ENCODE measurements around the gene VIPR2. TPM values are rescaled to one million over a fixed set of nuclear protein-coding genes. Genes with fewer than 3 reads are reported as not detected.

The VIPR2 gene
- polyA plus RNA-seq, 1 experiment: not detected

GRCh38 chr7:159064816-159065510, 79.7 kb downstream of the VIPR2 start:
- TF ChIP-seq CTCF (IDR thresholded peaks at IDR 0.05; ENCODE audit: insufficient read depth, low read depth, low read length): no peak
- no peak for DNase-seq (ENCODE audit: low read depth)
- no peak overlapping the region for H3K4me3 ChIP-seq (ENCODE audit: low read depth, low read length)
- POLR2A ChIA-PET: no interaction called here
- no peaks in the 10 kb centered on the region for H3K36me3 ChIP-seq (ENCODE audit: control insufficient read depth, insufficient read depth, low read length)
- CTCF ChIA-PET: no interaction called here
- H3K27me3 ChIP-seq (ENCODE audit: control insufficient read depth, insufficient read depth, low read length): no peaks in the 10 kb centered on the region

- TF ChIP-seq CTCF (IDR thresholded peaks at IDR 0.05; ENCODE audit: insufficient read depth, low read depth, low read length): no peak
- H3K27me3 ChIP-seq (ENCODE audit: control insufficient read depth, insufficient read depth, low read length): no peaks in the 10 kb centered on the region
- no peak for DNase-seq (ENCODE audit: low read depth)
- POLR2A ChIA-PET: no interaction called here
- no peak overlapping the region for H3K4me3 ChIP-seq (ENCODE audit: low read depth, low read length)
- CTCF ChIA-PET: no interaction called here
- no peaks in the 10 kb centered on the region for H3K36me3 ChIP-seq (ENCODE audit: control insufficient read depth, insufficient read depth, low read length)
Observed at GRCh38 chr7:159064121-159064815, 80.4 kb downstream of the VIPR2 start.

- no peaks in the 10 kb centered on the region for H3K36me3 ChIP-seq (ENCODE audit: control insufficient read depth, insufficient read depth, low read length)
- no peak overlapping the region for H3K4me3 ChIP-seq (ENCODE audit: low read depth, low read length)
- ChIA-PET CTCF (no interaction called here), POLR2A (no interaction called here)
- H3K27me3 ChIP-seq (ENCODE audit: control insufficient read depth, insufficient read depth, low read length): no peaks in the 10 kb centered on the region
- DNase-seq (ENCODE audit: low read depth): no peak
- TF ChIP-seq CTCF (IDR thresholded peaks at IDR 0.05; ENCODE audit: insufficient read depth, low read depth, low read length): no peak
Observed at GRCh38 chr7:159063046-159063840, 81.4 kb downstream of the VIPR2 start.

- ChIA-PET POLR2A (no interaction called here), CTCF (no interaction called here)
- TF ChIP-seq CTCF (IDR thresholded peaks at IDR 0.05; ENCODE audit: insufficient read depth, low read depth, low read length): no peak
- H3K36me3 ChIP-seq (ENCODE audit: control insufficient read depth, insufficient read depth, low read length): no peaks in the 10 kb centered on the region
- DNase-seq (ENCODE audit: low read depth): no peak
- no peak overlapping the region for H3K4me3 ChIP-seq (ENCODE audit: low read depth, low read length)
- no peaks in the 10 kb centered on the region for H3K27me3 ChIP-seq (ENCODE audit: control insufficient read depth, insufficient read depth, low read length)
Observed at GRCh38 chr7:159062569-159062968, 82.1 kb downstream of the VIPR2 start.

GRCh38 chr7:159061674-159062212, 82.9 kb downstream of the VIPR2 start:
- DNase-seq (ENCODE audit: low read depth): no peak
- TF ChIP-seq CTCF (IDR thresholded peaks at IDR 0.05; ENCODE audit: insufficient read depth, low read depth, low read length): no peak
- Histone ChIP-seq H3K36me3 (ENCODE audit: control insufficient read depth, insufficient read depth, low read length) (no peaks in the 10 kb centered on the region), H3K27me3 (ENCODE audit: control insufficient read depth, insufficient read depth, low read length) (no peaks in the 10 kb centered on the region), H3K4me3 (ENCODE audit: low read depth, low read length) (no peak overlapping the region)
- POLR2A ChIA-PET: no interaction called here
- CTCF ChIA-PET: no interaction called here
